ENCODE measurements around the gene ERC2. TPM values are rescaled to one million over a fixed set of nuclear protein-coding genes. Genes with fewer than 3 reads are reported as not detected.

ERC2 gene
- total RNA-seq, 1 experiment from 2014 or later, result 0.77 TPM

DNA sequence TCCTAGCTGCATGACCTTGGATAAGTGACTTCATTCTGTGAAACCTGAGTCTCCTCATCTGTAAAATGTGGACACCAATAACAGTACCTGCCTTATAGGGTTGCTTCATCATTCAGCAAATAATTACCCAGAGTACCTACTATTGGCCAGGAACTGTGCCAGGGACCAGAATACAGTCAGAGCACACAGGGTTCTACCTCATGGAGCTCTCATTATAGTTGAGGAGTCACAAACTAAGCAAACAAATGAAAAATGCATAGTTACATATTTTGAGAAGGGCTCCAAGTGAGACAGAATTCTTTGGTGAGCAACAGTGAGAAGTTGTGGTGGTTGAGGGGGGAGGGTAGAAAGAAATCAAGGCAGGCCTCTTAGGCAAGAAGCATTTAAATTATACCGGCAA is 672.5 kb downstream of the ERC2 start:
- Histone ChIP-seq H4K20me1 (ENCODE audit: low read length) (no peaks in the 10 kb centered on the region), H3F3A (ENCODE audit: low read length, unreplicated experiment) (no peaks in the 10 kb centered on the region), H3K9me3 (ENCODE audit: low read length) (no peaks in the 10 kb centered on the region), H3K79me2 (ENCODE audit: low read length) (no peaks in the 10 kb centered on the region), H3K4me2 (ENCODE audit: low read length) (peak overlapping the region; percentile 67), H2AFZ (ENCODE audit: low read length) (peak overlapping the region; percentile 67), H3K27ac (ENCODE audit: low read length) (peak overlapping the region; percentile 93), H3K4me3 (ENCODE audit: low read length) (peak overlapping the region; percentile 32; the same call in 1 of the 2 replicates), H3K9ac (ENCODE audit: low read length) (peak overlapping the region; percentile 56), H3K4me1 (ENCODE audit: insufficient read depth, low read length) (peaks cover 42% of the 10 kb centered on the region), H3K9me2 (replicated peaks; ENCODE audit: low read length) (no peaks in the 10 kb centered on the region), H3K36me3 (ENCODE audit: low read depth, low read length) (no peaks in the 10 kb centered on the region), H3K27me3 (ENCODE audit: low read length) (no peaks in the 10 kb centered on the region)
- BruUV-seq (replicated peaks), result no TSS peak
- no peak for TF ChIP-seq EZH2 (IDR thresholded peaks at IDR 0.05; ENCODE audit: low read length, unreplicated experiment)
- TF ChIP-seq, protein P1, sequence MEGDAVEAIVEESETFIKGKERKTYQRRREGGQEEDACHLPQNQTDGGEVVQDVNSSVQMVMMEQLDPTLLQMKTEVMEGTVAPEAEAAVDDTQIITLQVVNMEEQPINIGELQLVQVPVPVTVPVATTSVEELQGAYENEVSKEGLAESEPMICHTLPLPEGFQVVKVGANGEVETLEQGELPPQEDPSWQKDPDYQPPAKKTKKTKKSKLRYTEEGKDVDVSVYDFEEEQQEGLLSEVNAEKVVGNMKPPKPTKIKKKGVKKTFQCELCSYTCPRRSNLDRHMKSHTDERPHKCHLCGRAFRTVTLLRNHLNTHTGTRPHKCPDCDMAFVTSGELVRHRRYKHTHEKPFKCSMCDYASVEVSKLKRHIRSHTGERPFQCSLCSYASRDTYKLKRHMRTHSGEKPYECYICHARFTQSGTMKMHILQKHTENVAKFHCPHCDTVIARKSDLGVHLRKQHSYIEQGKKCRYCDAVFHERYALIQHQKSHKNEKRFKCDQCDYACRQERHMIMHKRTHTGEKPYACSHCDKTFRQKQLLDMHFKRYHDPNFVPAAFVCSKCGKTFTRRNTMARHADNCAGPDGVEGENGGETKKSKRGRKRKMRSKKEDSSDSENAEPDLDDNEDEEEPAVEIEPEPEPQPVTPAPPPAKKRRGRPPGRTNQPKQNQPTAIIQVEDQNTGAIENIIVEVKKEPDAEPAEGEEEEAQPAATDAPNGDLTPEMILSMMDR (conservative IDR thresholded peaks at IDR 0.05; ENCODE audit: low read depth, low read length), result no peak
- no peak for TF ChIP-seq EZH2phosphoT487 (IDR thresholded peaks at IDR 0.05; ENCODE audit: borderline replicate concordance, low read length)
- intact Hi-C loops (cut with micrococcal nuclease), result loop anchor here (5.0 kb wide), 2 partner anchors 102 to 308 kb away; partner anchors contain the start of gene WNT5A
- ChIA-PET CTCF (no interaction called here), POLR2A (ENCODE audit: unreplicated experiment) (interaction anchor here (0.5 kb wide), 1 partner anchor 308 kb away, joined by 3 read pairs; the partner anchor contains the start of gene WNT5A)
- ATAC-seq (peak; percentile 92), DNase-seq (peak; percentile 97)

DNA sequence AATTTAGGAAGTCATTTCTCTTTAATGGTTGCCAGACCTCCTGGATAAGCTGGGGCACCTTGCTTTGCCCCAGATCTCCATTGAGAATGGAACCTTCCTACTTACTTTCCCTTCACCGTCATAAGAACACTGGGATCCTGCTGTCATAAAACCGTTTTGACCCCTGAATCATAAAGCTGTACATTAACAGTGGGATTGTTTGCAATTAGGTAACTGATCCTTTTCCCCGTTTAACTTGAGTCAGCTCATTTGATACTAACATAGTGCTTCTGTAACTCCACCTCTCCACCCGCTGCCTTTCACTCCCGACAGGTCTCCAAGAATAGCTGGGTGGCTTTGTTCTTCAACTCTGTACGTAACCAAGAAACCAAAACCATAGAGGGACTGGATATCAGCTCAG is 673.0 kb downstream of the ERC2 start:
- no peaks in the 10 kb centered on the region for H4K20me1 ChIP-seq (ENCODE audit: low read length)
- no peak for TF ChIP-seq EZH2 (IDR thresholded peaks at IDR 0.05; ENCODE audit: low read length, unreplicated experiment)
- no peak for TF ChIP-seq EZH2phosphoT487 (IDR thresholded peaks at IDR 0.05; ENCODE audit: borderline replicate concordance, low read length)
- TF ChIP-seq, protein P1 (conservative IDR thresholded peaks at IDR 0.05; ENCODE audit: low read depth, low read length), result no peak
- CTCF ChIA-PET, result no interaction called here
- H3K9me2 ChIP-seq (replicated peaks; ENCODE audit: low read length), result no peaks in the 10 kb centered on the region
- no peaks in the 10 kb centered on the region for H3K36me3 ChIP-seq (ENCODE audit: low read depth, low read length)
- intact Hi-C loops (cut with micrococcal nuclease), result loop anchor here (5.0 kb wide), 2 partner anchors 102 to 308 kb away; partner anchors contain the start of gene WNT5A
- peak overlapping the region; percentile 56 for H3K9ac ChIP-seq (ENCODE audit: low read length)
- H3K4me1 ChIP-seq (ENCODE audit: insufficient read depth, low read length), result peaks cover 46% of the 10 kb centered on the region
- peak overlapping the region; percentile 67 for H3K4me2 ChIP-seq (ENCODE audit: low read length)
- no TSS peak for BruUV-seq (replicated peaks)
- no peaks in the 10 kb centered on the region for H3K27me3 ChIP-seq (ENCODE audit: low read length)
- H3K9me3 ChIP-seq (ENCODE audit: low read length), result no peaks in the 10 kb centered on the region
- H3K4me3 ChIP-seq (ENCODE audit: low read length), result peak overlapping the region; percentile 32; the same call in 1 of the 2 replicates
- H3K27ac ChIP-seq (ENCODE audit: low read length), result peak overlapping the region; percentile 93
- H2AFZ ChIP-seq (ENCODE audit: low read length), result peak overlapping the region; percentile 67
- H3K79me2 ChIP-seq (ENCODE audit: low read length), result no peaks in the 10 kb centered on the region
- POLR2A ChIA-PET (ENCODE audit: unreplicated experiment), result no interaction called here
- ATAC-seq (peak; percentile 61), DNase-seq (peak; percentile 84)
- no peaks in the 10 kb centered on the region for H3F3A ChIP-seq (ENCODE audit: low read length, unreplicated experiment)

DNA sequence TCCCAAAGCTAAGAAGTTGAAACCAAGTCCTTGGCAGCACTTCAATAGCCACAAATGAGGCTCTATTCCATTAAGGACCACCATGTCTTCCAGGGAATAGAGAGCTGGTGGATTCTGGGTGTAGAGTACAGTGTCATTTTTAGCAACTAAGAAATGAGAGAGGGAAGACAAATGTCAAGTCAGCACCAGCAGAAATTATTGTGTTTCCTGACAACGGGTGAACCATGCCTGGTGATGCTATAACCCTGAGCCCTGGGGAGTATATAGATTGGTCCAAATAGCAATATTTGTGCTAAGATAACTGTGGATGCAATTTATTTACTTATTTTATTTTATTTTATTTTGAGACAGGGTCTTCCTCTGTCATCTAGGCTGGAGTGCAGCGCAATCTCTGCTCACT is 675.5 kb downstream of the ERC2 start:
- H3K27me3 ChIP-seq (ENCODE audit: low read length), result no peaks in the 10 kb centered on the region
- TF ChIP-seq EZH2phosphoT487 (IDR thresholded peaks at IDR 0.05; ENCODE audit: borderline replicate concordance, low read length), result no peak
- no peak for TF ChIP-seq EZH2 (IDR thresholded peaks at IDR 0.05; ENCODE audit: low read length, unreplicated experiment)
- TF ChIP-seq, protein P1 (conservative IDR thresholded peaks at IDR 0.05; ENCODE audit: low read depth, low read length), result no peak
- ChIA-PET POLR2A (ENCODE audit: unreplicated experiment) (no interaction called here), CTCF (no interaction called here)
- no peak overlapping the region for H3K4me2 ChIP-seq (ENCODE audit: low read length)
- H3K36me3 ChIP-seq (ENCODE audit: low read depth, low read length), result no peaks in the 10 kb centered on the region
- H3K4me1 ChIP-seq (ENCODE audit: insufficient read depth, low read length), result peaks cover 50% of the 10 kb centered on the region
- H3K4me3 ChIP-seq (ENCODE audit: low read length), result no peak overlapping the region
- no peaks in the 10 kb centered on the region for H4K20me1 ChIP-seq (ENCODE audit: low read length)
- DNase-seq (no peak), ATAC-seq (no peak)
- no peaks in the 10 kb centered on the region for H3K79me2 ChIP-seq (ENCODE audit: low read length)
- no peak overlapping the region for H3K9ac ChIP-seq (ENCODE audit: low read length)
- H3K9me3 ChIP-seq (ENCODE audit: low read length), result no peaks in the 10 kb centered on the region
- H3F3A ChIP-seq (ENCODE audit: low read length, unreplicated experiment), result no peaks in the 10 kb centered on the region
- no peak overlapping the region for H3K27ac ChIP-seq (ENCODE audit: low read length)
- H2AFZ ChIP-seq (ENCODE audit: low read length), result no peak overlapping the region
- H3K9me2 ChIP-seq (replicated peaks; ENCODE audit: low read length), result no peaks in the 10 kb centered on the region
- intact Hi-C loops (cut with micrococcal nuclease), result no loop called here
- no TSS peak for BruUV-seq (replicated peaks)

Measured in PC-3 (cell line).